GM12874 (cell line): ENCODE measurements around the gene MITD1.

Experiments
- TF ChIP-seq, protein P1 (sequence below): IDR thresholded peaks from 2 replicates; pipeline ENCODE4 v1.5.1; 2011; ENCODE audit warnings: low read depth, mild to moderate bottlenecking, control low read depth, low read length, moderate library complexity; ENCODE audit not compliant: insufficient read depth

The MITD1 gene

DNA sequence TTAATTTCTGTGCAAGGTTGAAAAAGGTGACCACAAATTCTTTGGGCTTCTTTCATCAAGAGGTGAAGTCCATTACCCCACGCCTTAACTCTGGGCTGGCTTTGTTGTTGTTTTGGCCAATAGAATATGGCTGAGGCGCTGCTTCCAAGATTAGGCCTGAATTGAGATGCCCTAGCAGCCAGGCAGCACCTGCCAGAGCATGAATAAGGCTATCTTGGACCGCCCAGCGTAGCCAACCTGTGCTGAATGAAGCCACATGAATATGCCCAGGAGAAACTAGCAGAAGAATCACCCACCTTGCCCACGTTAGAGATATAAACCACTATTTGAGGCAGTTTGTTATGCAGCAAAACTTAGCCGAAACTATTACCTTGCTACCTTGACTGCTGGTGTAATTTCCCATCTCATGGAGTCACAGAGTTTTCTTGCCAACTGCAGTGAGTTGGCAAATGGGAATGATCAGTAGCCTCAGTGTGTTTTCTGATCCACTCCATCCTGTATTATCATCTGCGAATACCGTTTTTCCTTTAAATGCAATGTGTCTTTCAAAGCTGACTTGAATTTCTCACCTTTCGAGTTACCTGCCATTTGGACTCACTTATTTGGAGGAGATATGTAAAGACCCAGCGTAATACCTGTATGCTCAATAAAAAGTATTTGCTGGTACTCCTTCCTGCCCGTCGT is 26.8 kb downstream of the MITD1 start:
- TF ChIP-seq, protein P1, sequence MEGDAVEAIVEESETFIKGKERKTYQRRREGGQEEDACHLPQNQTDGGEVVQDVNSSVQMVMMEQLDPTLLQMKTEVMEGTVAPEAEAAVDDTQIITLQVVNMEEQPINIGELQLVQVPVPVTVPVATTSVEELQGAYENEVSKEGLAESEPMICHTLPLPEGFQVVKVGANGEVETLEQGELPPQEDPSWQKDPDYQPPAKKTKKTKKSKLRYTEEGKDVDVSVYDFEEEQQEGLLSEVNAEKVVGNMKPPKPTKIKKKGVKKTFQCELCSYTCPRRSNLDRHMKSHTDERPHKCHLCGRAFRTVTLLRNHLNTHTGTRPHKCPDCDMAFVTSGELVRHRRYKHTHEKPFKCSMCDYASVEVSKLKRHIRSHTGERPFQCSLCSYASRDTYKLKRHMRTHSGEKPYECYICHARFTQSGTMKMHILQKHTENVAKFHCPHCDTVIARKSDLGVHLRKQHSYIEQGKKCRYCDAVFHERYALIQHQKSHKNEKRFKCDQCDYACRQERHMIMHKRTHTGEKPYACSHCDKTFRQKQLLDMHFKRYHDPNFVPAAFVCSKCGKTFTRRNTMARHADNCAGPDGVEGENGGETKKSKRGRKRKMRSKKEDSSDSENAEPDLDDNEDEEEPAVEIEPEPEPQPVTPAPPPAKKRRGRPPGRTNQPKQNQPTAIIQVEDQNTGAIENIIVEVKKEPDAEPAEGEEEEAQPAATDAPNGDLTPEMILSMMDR: no peak

DNA sequence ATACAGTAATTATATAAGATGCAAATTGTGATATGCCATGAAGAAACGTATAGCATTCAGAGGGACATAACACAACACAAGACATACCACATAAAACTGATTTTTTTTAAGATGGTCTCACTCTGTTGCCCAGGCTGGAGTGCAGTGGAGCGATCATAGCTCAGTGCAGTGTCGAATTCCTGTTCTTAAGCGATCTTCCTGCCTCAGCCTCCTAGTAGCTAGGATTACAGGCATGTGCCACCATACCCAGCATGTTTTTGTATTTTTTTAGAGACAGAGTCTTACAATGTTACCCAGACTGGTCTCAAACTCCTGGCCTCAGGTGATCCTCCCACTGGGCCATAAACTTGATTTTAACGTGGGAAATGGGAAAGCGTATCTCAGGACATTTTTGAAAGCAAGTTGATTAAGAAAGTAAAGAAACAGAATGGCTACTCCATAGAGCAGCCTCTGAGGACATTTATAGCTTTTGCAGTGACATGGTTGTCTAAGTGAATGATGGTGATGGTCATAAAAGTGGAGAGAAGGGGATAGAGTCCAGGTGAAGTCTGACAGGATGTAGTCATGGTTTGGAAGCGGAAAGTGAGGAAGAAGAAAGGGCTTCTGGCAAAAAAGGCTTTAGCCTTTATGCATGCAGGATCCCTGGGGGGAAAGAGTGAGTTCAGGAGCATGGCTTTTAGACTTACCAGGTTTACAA is 28.5 kb downstream of the MITD1 start:
- TF ChIP-seq, protein P1: no peak

DNA sequence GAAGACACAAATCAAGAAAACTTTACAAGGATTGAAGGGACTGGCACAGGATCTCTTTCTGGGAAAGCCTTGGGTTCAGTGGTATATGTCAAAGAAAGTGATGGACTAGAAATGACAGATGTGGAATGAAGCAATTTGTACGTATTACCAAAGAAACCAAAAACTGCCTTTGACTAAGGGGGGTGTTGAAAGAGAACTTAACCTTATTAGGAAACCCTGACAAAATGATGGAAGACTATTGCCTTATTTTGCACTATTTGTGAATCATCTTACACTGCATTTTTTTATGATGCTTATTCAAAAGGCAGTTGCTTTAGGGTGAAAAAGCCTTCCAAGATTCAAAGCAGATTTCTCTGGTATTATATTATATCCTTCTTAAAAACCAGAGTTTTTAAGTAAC is 30.2 kb downstream of the MITD1 start:
- TF ChIP-seq, protein P1: no peak

DNA sequence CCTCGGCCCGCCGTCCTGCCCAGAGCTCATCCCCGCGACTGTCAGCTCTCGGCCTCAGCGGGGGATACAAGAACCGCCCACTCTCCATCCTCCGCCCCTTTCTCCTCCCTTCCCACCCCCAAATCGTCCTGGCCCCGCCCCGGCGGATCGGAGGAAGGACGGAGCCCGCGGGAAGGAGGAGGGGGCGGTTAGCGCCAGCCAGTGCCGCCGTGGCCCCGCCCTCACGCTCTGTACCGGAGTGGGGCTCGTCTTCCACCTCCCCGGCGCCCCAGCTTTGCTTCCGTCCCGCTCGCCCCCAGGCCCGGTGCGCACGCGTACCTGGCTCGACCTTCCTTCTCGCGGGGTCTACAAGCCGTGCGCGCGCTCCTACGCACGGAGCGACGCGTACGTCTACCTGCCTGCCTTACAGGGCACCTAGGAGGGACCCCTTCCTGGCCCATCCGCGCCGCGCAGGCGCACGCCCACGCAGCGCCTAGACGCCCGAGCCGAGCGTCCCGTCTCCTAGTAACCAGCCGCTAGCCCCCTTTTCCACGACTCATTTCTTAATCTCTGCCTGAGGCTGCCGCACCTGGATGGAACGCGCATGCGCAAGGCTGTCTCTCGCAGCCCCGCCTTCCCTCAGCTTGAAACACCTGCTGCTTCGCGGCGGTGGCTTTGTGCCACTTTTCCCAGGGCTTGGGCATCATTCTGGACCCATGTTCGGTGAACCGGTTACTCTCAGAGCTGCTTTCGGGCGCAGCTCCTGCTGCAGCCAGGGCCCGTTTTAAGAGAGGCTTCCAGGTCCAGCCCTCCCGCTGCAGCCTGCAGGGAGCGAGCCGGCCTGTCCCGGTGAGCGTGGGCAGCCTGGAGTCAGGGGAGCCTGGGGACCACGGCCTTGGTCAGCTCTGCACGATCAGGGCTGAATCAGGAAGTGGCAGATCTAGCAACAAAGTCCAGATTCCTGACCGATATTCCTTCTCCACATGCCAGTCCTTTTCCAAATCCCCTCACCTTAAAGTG is 39.4 kb downstream of the MITD1 start, which contains the start of gene C2orf15:
Gene C2orf15 (plus strand): TSS at position 598 of the 999 bp plus-strand sequence. CDS start 8,852 bp downstream, outside the sequence.
- TF ChIP-seq, protein P1: no peak

DNA sequence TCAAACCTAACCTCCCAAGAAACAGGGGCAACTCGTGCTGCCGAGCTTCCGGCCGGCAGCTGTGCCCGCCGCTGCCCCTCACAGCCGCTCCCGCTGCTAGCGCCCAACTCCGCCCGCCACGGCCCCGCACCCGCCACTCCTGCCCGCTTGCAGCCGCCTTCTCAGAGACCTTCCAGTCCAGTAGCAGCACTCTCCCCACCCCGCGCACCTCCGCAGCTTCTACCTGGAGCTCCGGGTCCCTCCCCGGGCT is 40.1 kb downstream of the MITD1 start:
- TF ChIP-seq, protein P1: no peak

DNA sequence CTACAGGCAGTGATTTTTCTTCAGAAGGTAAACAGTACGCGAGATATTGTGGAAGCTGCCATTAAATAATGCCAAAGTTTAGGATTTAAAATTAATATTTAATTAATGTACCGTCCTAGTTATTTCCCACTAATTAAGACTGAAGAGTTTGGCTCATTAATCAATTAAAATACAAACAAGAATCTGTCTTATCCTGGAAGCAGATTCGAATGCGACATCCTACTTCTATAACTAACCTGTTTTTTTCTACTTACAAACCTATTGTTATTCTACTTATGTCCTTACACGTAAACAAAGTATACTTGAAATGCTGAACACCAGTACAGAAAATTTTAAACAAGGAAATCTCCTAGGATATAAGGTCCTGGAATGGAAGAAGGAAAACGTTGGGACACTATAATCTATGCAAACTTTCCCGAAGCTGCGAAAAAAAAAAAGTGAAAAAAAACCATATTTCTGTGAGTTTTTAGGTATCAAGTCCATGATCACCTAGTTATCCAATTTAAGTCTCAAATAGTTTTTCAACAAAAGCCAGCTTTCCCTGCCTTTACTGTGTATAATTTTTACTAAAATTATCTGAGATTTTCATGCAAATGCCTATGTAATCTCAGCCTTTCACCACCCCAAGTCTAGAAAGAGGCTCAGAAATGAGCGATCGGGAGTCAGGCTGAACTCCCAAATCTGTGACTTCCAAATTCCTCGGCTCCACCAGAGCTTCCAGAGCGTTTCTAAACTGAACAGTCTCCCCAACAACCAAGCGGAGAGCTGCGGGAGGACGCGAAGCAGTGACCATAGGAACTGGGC is 40.6 kb downstream of the MITD1 start:
- TF ChIP-seq, protein P1: no peak
